MCF 10A (cell line): ENCODE results near the gene MAN2C1. TPM values are rescaled to one million over a fixed set of nuclear protein-coding genes. Genes with fewer than 3 reads are reported as not detected.

ENCODE experiments used
- BruUV-seq: library from RNA; stranded (reverse); fragments of 400-500 nt; replicated peaks from 2 replicates; lab custom pipeline; 2021; lab: Mats Ljungman, UMichigan
- CTCF ChIA-PET: fragments of 300-600 bp; sonication (Branson Sonifier 250); formaldehyde crosslinking; extraction: SDS; loops from one replicate; lab custom pipeline; 2021; ENCODE audit warnings: antibody characterized with exemption, inconsistent platforms; lab: Yijun Ruan, JAX
- POLR2A ChIA-PET: fragments of 300-600, 350-650 bp; sonication (Branson Sonifier 250); formaldehyde crosslinking; extraction: SDS; loops from one replicate; lab custom pipeline; 2020; ENCODE audit warnings: antibody characterized with exemption, inconsistent platforms; lab: Yijun Ruan, JAX
- DNase-seq: peaks from one replicate; pipeline ENCODE4 v3.0.0-alpha.2; 2018; ENCODE audit not compliant: unreplicated experiment
- H3K27ac Mint-ChIP-seq: one replicate; pipeline ENCODE4 v1.8.0; 2022; ENCODE audit warnings: mild to moderate bottlenecking, low read depth, mixed read lengths; ENCODE audit not compliant: unreplicated experiment
- H3K27me3 Mint-ChIP-seq: one replicate; pipeline ENCODE4 v1.8.0; 2022; ENCODE audit warnings: mixed read lengths; ENCODE audit not compliant: insufficient read depth, unreplicated experiment
- H3K36me3 Mint-ChIP-seq: one replicate; pipeline ENCODE4 v1.8.0; 2022; ENCODE audit warnings: mild to moderate bottlenecking, moderate library complexity, mixed read lengths; ENCODE audit not compliant: insufficient read depth, unreplicated experiment
- H3K4me1 Mint-ChIP-seq: one replicate; pipeline ENCODE4 v1.8.0; 2022; ENCODE audit warnings: mixed read lengths; ENCODE audit not compliant: insufficient read depth, unreplicated experiment
- H3K4me3 Mint-ChIP-seq: one replicate; pipeline ENCODE4 v1.8.0; 2022; ENCODE audit warnings: mild to moderate bottlenecking, moderate library complexity, mixed read lengths; ENCODE audit not compliant: unreplicated experiment
- H3K9me3 Mint-ChIP-seq: one replicate; pipeline ENCODE4 v1.8.0; 2022; ENCODE audit warnings: mixed read lengths; ENCODE audit not compliant: unreplicated experiment
- intact Hi-C: fragments of 100-400 bp; cut with micrococcal nuclease; formaldehyde crosslinking; loops from 2 replicates; pipeline ENCODE4 v1.14.1; 2022
- total RNA-seq: library from RNA; stranded (reverse); gene quantifications from 2 replicates; pipeline ENCODE4 v1.2.3, GENCODE V29; 2022
- TF ChIP-seq, protein P1 (sequence below): fragments of 200-600 bp; IDR thresholded peaks from one replicate; pipeline ENCODE4 v1.8.0; 2022; ENCODE audit warnings: antibody characterized with exemption, mild to moderate bottlenecking; ENCODE audit not compliant: unreplicated experiment

MAN2C1 gene
- total RNA-seq, 1 experiment from 2014 or later = 163 TPM

GRCh38 chr15:75362642-75363249, 5.7 kb downstream of the MAN2C1 start:
- H3K27ac Mint-ChIP-seq = no peak overlapping the region
- ChIA-PET POLR2A (interaction anchor here (0.6 kb wide), 1 partner anchor 82 kb away, joined by 3 read pairs; no protein-coding TSS in a partner anchor), CTCF (interaction anchor here (0.5 to 1.5 kb wide), 2 partner anchors 89 to 440 kb away, joined by 3 read pairs; no protein-coding TSS in a partner anchor)
- H3K4me1 Mint-ChIP-seq = no peaks in the 10 kb centered on the region
- DNase-seq = no peak
- H3K36me3 Mint-ChIP-seq = peaks cover 55% of the 10 kb centered on the region
- no peak overlapping the region for H3K4me3 Mint-ChIP-seq
- TF ChIP-seq, protein P1, sequence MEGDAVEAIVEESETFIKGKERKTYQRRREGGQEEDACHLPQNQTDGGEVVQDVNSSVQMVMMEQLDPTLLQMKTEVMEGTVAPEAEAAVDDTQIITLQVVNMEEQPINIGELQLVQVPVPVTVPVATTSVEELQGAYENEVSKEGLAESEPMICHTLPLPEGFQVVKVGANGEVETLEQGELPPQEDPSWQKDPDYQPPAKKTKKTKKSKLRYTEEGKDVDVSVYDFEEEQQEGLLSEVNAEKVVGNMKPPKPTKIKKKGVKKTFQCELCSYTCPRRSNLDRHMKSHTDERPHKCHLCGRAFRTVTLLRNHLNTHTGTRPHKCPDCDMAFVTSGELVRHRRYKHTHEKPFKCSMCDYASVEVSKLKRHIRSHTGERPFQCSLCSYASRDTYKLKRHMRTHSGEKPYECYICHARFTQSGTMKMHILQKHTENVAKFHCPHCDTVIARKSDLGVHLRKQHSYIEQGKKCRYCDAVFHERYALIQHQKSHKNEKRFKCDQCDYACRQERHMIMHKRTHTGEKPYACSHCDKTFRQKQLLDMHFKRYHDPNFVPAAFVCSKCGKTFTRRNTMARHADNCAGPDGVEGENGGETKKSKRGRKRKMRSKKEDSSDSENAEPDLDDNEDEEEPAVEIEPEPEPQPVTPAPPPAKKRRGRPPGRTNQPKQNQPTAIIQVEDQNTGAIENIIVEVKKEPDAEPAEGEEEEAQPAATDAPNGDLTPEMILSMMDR = no peak
- no peaks in the 10 kb centered on the region for H3K9me3 Mint-ChIP-seq
- intact Hi-C loops = no loop called here
- no TSS peak for BruUV-seq
- H3K27me3 Mint-ChIP-seq = no peaks in the 10 kb centered on the region

DNA sequence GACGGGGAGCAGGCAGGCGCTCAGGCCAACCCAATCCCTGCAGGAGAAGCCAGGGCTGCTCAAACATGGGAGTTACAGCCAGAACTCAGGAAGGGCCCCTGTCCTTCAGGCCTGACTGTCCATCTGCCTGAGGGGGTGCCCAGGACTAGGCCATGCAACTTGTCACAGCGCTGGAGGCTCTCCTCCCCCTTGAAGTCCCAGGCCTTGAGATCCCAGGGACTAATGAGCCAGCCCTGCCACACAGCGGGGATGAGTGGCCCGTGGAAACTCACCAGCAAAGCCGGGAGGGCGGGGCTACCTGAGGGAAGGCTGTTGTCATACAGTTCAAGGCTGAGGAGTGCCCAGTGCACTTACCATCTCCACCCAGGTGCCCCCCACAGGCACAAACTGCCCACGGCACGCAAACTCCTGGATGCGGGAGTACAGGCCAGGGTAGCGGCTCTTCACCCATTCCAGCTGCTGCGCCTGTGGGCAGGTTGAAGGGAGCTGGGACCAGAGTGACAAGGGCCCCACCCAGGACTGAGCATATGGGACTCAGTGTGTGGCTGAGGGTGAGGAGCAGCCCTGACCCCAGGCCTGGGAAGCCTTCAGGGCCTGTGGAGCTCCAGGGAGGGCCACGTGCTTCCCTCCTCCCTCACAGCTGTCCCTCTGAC, 6.3 kb downstream of the MAN2C1 start:
- Mint-ChIP-seq H3K9me3 (no peaks in the 10 kb centered on the region), H3K27me3 (no peaks in the 10 kb centered on the region), H3K36me3 (peaks cover 61% of the 10 kb centered on the region), H3K27ac (no peak overlapping the region), H3K4me3 (no peak overlapping the region), H3K4me1 (no peaks in the 10 kb centered on the region)
- intact Hi-C loops = no loop called here
- CTCF ChIA-PET = interaction anchor here (0.5 kb wide), 1 partner anchor 90 kb away, joined by 3 read pairs; no protein-coding TSS in a partner anchor
- POLR2A ChIA-PET = interaction anchor here (0.8 kb wide), 1 partner anchor 11 kb away, joined by 4 read pairs; no protein-coding TSS in a partner anchor
- BruUV-seq = no TSS peak
- TF ChIP-seq, protein P1 = no peak
- no peak for DNase-seq

DNA sequence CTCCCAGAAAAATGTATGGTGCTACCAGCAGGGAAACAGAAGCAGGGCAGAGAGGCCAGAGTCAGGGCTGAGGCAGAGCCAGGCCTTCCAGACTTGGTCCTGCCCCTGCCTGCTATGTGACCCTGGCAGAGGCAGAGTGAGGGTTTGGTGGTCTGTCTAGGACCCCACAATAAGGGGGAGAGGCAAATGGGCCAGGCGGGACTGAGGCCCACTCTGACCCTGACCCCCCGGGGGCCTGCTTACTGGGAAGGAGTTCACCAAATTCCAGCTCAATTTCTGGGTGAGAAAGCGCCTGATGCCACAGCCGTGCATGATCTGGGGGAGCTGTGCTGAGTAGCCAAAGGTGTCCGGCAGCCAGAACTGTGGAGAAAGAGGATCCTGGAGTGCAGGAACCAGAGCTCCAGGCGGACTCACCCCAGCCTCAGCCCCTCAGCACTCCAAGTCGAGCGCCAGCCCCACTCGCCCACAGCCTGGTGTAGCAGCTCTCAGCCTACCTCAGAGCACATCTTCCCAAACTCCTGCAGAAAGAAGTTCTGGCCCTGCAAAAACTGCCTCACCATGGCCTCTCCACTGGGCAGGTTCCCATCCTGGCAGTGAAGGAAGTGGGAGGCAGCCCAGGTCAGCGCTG, 6.9 kb downstream of the MAN2C1 start:
- ChIA-PET POLR2A (interaction anchor here (0.8 kb wide), 1 partner anchor 11 kb away, joined by 4 read pairs; no protein-coding TSS in a partner anchor), CTCF (no interaction called here)
- DNase-seq = no peak
- intact Hi-C loops = no loop called here
- BruUV-seq = no TSS peak
- H3K9me3 Mint-ChIP-seq = no peaks in the 10 kb centered on the region
- no peak overlapping the region for H3K4me3 Mint-ChIP-seq
- peaks cover 61% of the 10 kb centered on the region for H3K36me3 Mint-ChIP-seq
- no peaks in the 10 kb centered on the region for H3K27me3 Mint-ChIP-seq
- TF ChIP-seq, protein P1 = no peak
- H3K27ac Mint-ChIP-seq = no peak overlapping the region
- no peaks in the 10 kb centered on the region for H3K4me1 Mint-ChIP-seq

DNA sequence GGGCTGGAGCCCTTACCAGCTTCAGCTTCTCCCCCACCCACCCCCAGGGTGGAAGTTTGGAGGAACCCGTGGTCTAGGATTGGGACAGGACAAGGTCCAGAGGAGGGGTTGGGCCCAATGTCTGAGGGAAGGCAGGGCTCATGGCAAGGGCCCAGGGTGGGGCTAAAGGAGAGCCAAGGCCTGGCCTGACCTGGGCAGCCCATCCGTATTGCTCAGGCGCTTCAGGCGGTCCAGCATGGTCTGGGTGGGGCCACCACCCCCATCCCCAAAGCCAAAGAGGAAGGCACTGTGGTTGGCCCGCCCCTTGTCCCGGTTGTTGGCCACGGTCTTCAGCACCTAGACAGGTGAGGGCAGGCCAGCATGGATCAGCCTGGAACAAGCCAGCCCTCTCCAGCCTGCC, 7.6 kb downstream of the MAN2C1 start:
- intact Hi-C loops = no loop called here
- no peaks in the 10 kb centered on the region for H3K4me1 Mint-ChIP-seq
- DNase-seq = no peak
- ChIA-PET POLR2A (interaction anchor here (0.8 to 1.2 kb wide), 2 partner anchors 13 to 25 kb away, joined by 3 to 6 read pairs; partner anchors contain the start of gene COMMD4), CTCF (no interaction called here)
- no peaks in the 10 kb centered on the region for H3K27me3 Mint-ChIP-seq
- TF ChIP-seq, protein P1 = no peak
- peaks cover 57% of the 10 kb centered on the region for H3K36me3 Mint-ChIP-seq
- no peaks in the 10 kb centered on the region for H3K9me3 Mint-ChIP-seq
- no peak overlapping the region for H3K27ac Mint-ChIP-seq
- no peak overlapping the region for H3K4me3 Mint-ChIP-seq
- no TSS peak for BruUV-seq
